Transverse colon (tissue), 4 donors: ENCODE measurements around the gene HIP1R.

ENCODE experiments used
- POLR2A ChIP-seq: fragments of 450-650 bp; IDR thresholded peaks from one replicate; pipeline ENCODE4 v1.6.1; 2016; ENCODE audit warnings: antibody characterized with exemption, mild to moderate bottlenecking, moderate library complexity
- POLR2AphosphoS5 ChIP-seq, 3 donors: sonication (generic); formaldehyde crosslinking; IDR thresholded peaks; one replicate each; pipeline ENCODE4 v1.6.1; 2016; ENCODE audit warnings: antibody characterized with exemption in 3 of 3
- TF ChIP-seq, protein P1 (sequence below), 5 experiments: fragments of 200-600 bp in 3 of 5; fragments of 450-650 bp in 2 of 5; sonication (generic) in 3 of 5; IDR thresholded peaks; 1 replicate in 2 of 5; 2 replicates in 3 of 5; pipeline ENCODE4 v1.5.1; 2016 to 2017; ENCODE audit warnings: antibody characterized with exemption in 5 of 5, inconsistent platforms in 3 of 5, mild to moderate bottlenecking in 2 of 5, moderate library complexity in 1 of 5

DNA sequence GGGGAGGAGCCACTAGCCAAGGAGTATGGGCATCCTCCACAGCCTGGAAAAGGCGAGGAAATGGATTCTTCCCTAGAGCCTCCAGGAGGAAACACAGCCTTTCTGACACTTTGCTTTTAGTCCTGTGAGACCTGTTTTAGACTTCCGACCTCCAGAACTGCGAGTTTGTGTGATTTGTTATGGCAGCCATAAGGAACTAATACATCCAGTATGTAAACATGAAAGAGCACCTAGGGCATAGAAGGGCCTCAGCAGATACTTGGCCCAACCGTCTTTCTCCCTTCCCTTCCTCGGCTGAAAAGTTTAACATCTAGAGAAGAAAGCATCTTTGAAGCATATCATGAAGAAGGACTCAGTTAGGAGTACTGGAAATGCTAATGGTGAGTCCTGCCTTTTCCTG lies 3.6 kb downstream of the HIP1R start:
- TF ChIP-seq POLR2A: no peak
- TF ChIP-seq, protein P1, sequence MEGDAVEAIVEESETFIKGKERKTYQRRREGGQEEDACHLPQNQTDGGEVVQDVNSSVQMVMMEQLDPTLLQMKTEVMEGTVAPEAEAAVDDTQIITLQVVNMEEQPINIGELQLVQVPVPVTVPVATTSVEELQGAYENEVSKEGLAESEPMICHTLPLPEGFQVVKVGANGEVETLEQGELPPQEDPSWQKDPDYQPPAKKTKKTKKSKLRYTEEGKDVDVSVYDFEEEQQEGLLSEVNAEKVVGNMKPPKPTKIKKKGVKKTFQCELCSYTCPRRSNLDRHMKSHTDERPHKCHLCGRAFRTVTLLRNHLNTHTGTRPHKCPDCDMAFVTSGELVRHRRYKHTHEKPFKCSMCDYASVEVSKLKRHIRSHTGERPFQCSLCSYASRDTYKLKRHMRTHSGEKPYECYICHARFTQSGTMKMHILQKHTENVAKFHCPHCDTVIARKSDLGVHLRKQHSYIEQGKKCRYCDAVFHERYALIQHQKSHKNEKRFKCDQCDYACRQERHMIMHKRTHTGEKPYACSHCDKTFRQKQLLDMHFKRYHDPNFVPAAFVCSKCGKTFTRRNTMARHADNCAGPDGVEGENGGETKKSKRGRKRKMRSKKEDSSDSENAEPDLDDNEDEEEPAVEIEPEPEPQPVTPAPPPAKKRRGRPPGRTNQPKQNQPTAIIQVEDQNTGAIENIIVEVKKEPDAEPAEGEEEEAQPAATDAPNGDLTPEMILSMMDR (IDR thresholded peaks at IDR 0.05): no peak
- TF ChIP-seq POLR2AphosphoS5 (IDR thresholded peaks at IDR 0.05): no peak
